Glutamatergic neuron (in vitro differentiated cells): ENCODE results near the gene KIRREL2. TPM values are rescaled to one million over a fixed set of nuclear protein-coding genes. Genes with fewer than 3 reads are reported as not detected.
"Not testable (repeated sequence)": the region's sequence is repeated elsewhere in the genome, so short reads cannot be mapped to it uniquely, and the experiment has no call there.

Experiments
- DNase-seq: peaks from one replicate; pipeline ENCODE4 v3.0.0; 2022
- H3K27ac Mint-ChIP-seq: one replicate; pipeline ENCODE4 v1.8.0; 2020; ENCODE audit warnings: mild to moderate bottlenecking, mixed read lengths, inconsistent platforms; ENCODE audit not compliant: unreplicated experiment
- H3K27me3 Mint-ChIP-seq: one replicate; pipeline ENCODE4 v1.8.0; 2020; ENCODE audit warnings: mild to moderate bottlenecking, moderate library complexity, mixed read lengths, inconsistent platforms; ENCODE audit not compliant: unreplicated experiment
- H3K36me3 Mint-ChIP-seq: one replicate; pipeline ENCODE4 v1.8.0; 2020; ENCODE audit warnings: mild to moderate bottlenecking, mixed read lengths, inconsistent platforms; ENCODE audit not compliant: unreplicated experiment
- H3K4me1 Mint-ChIP-seq: one replicate; pipeline ENCODE4 v1.8.0; 2020; ENCODE audit warnings: mild to moderate bottlenecking, low read depth, mixed read lengths, inconsistent platforms; ENCODE audit not compliant: unreplicated experiment
- H3K4me3 Mint-ChIP-seq: one replicate; pipeline ENCODE4 v1.8.0; 2020; ENCODE audit warnings: mild to moderate bottlenecking, mixed read lengths, inconsistent platforms; ENCODE audit not compliant: unreplicated experiment
- H3K9me3 Mint-ChIP-seq: one replicate; pipeline ENCODE4 v1.8.0; 2020; ENCODE audit warnings: mild to moderate bottlenecking, moderate library complexity, mixed read lengths, inconsistent platforms; ENCODE audit not compliant: unreplicated experiment
- CTCF ChIP-seq: fragments of 200-600 bp; sonication (generic); IDR thresholded peaks from one replicate; pipeline ENCODE4 v1.5.0; 2021; ENCODE audit not compliant: partially characterized antibody, unreplicated experiment
- total RNA-seq: library from RNA; stranded (reverse); fragmentation: NEBNext Ultra II Directional; extraction: Animal tissue kit (Norgen Biotek cat#: 25700); gene quantifications from one replicate; pipeline ENCODE4 v1.2.1, GENCODE V29; 2021; ENCODE audit not compliant: unreplicated experiment

The KIRREL2 gene
- total RNA-seq, 1 donor from 2014 or later = 47.1 TPM

DNA sequence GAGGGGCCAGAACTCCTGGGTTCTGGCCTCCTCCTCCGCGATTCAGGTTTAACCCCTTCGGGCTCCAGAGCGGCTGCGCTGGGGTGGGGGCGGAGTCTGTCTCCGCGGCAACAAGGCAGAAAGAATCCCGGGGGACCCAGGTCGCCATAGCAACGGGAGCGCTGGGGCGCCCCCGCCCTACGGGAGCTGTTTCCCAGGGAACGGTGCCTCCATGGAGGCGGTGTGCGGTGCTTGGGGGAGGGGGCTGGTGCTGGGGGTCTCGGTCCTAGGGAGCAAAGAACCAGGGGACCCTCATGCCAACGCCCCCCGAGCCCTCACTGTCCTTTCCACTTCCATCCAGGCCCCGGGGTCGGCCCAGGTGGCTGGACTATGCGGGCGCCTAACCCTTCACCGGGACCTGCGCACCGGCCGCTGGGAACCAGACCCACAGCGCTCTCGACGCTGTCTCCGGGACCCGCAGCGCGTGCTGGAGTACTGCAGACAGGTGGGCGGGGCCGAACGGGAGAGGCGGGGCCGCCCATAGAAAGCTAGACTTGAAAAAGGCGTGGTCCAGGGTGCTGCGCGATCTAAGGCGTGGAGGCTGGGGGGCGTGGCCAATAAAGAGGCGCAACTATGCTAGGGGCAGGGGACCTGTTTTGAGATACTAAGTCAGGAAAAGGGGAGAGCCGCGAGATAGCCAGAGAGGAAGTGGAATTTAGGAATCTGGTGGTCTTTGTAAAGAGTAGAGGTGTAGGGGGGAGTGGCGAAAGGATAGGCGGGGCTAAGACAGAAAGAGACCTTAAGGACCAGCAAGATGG lies 12.8 kb downstream of the KIRREL2 start:
- peak overlapping the region; percentile 87 for H3K4me3 Mint-ChIP-seq
- H3K27me3 Mint-ChIP-seq = peaks cover 14% of the 10 kb centered on the region
- H3K27ac Mint-ChIP-seq = peak overlapping the region; percentile 94
- peaks cover 12% of the 10 kb centered on the region for H3K4me1 Mint-ChIP-seq
- H3K9me3 Mint-ChIP-seq = peaks cover 14% of the 10 kb centered on the region
- DNase-seq = peak; percentile 100
- peaks cover 8% of the 10 kb centered on the region for H3K36me3 Mint-ChIP-seq
- TF ChIP-seq CTCF = no peak

GRCh38 chr19:35870124-35870736 lies 13.5 kb downstream of the KIRREL2 start:
- Mint-ChIP-seq H3K27ac (peak overlapping the region; percentile 25), H3K4me1 (peaks cover 12% of the 10 kb centered on the region)
- DNase-seq = peak; percentile 79

GRCh38 chr19:35870798-35871197 lies 14.1 kb downstream of the KIRREL2 start:
- Mint-ChIP-seq H3K27me3 (peaks cover 13% of the 10 kb centered on the region), H3K9me3 (peaks cover 11% of the 10 kb centered on the region), H3K4me3 (peak overlapping the region; percentile 87), H3K27ac (peak overlapping the region; percentile 25), H3K36me3 (peaks cover 5% of the 10 kb centered on the region), H3K4me1 (peaks cover 12% of the 10 kb centered on the region)
- DNase-seq = no peak
- TF ChIP-seq CTCF = peak; percentile 18

More at GRCh38 chr19:35870124-35870736, 13.5 kb downstream of the KIRREL2 start:
- H3K36me3 Mint-ChIP-seq = not testable (repeated sequence)
- H3K27me3 Mint-ChIP-seq = peaks cover 14% of the 10 kb centered on the region
- peak overlapping the region; percentile 87 for H3K4me3 Mint-ChIP-seq
- H3K9me3 Mint-ChIP-seq = peaks cover 13% of the 10 kb centered on the region

DNA sequence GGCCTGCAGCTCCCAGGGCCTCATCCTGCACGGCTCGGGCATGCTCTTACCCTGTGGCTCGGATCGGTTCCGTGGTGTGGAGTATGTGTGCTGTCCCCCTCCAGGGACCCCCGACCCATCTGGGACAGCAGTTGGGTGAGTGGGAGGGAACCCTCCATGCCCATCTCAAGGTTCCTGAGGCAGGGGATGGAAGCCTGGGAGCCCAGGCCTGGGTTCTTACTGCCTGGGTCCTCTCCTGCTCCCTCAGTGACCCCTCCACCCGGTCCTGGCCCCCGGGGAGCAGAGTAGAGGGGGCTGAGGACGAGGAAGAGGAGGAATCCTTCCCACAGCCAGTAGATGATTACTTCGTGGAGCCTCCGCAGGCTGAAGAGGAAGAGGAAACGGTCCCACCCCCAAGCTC lies 14.9 kb downstream of the KIRREL2 start:
- no peak overlapping the region for H3K27ac Mint-ChIP-seq

DNA sequence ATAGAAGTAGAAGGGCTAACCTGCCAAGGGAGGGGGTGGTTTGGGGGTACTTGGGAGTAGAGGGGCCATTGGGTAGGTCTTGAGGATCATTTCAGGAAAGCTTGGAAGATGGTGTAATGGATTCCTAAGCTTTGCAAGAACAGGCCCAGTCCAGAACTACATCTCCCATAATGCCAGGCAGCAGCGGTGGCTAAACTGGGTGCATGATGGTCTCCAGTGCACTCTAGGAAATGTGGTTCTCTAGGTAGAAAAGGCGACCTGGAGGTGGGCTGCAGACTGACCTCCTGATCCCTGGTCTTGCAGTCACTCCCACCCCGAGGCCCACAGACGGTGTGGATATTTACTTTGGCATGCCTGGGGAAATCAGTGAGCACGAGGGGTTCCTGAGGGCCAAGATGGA lies 15.5 kb downstream of the KIRREL2 start:
- Mint-ChIP-seq H3K4me3 (no peak overlapping the region), H3K27ac (no peak overlapping the region)

More for the DNA sequence above, 14.9 kb downstream of the KIRREL2 start:
- Mint-ChIP-seq H3K27me3 (peaks cover 13% of the 10 kb centered on the region), H3K4me1 (peaks cover 12% of the 10 kb centered on the region), H3K4me3 (no peak overlapping the region), H3K36me3 (peaks cover 9% of the 10 kb centered on the region), H3K9me3 (peaks cover 11% of the 10 kb centered on the region)
- DNase-seq = no peak
- no peak for TF ChIP-seq CTCF

More for the DNA sequence above, 15.5 kb downstream of the KIRREL2 start:
- Mint-ChIP-seq H3K9me3 (peaks cover 13% of the 10 kb centered on the region), H3K36me3 (peaks cover 11% of the 10 kb centered on the region), H3K27me3 (peaks cover 13% of the 10 kb centered on the region), H3K4me1 (peaks cover 12% of the 10 kb centered on the region)
- DNase-seq = no peak
- no peak for TF ChIP-seq CTCF
